ENCODE data around the gene ZCCHC3.
A peak's percentile ranks its signal among the peaks of the same experiment; 100 is the strongest.

Gene ZCCHC3

GRCh38 chr20:284172-284571 is 13.2 kb upstream of the ZCCHC3 start:
- no peak for DNase-seq (ENCODE audit: low spot score)

DNA sequence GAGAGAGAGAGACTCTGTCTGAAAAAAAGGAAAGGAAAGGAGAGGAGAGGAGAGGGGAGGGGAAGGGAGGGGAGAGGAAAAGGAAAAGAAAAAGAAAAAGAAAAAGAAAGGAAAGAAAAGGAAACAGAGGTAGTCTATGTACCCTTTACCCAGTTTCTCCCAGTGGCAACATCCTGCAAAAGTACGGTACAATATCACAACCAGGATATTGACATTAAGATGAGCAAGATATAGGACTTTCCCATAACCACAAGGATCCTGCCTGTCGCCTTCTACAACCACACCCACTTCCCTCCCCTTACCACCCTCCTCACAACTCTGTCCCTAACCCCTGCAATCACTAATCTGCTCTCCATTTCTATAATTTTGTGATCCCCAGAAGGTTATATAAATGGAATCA is 10.9 kb upstream of the ZCCHC3 start:
- no peak for DNase-seq (ENCODE audit: low spot score)

DNA sequence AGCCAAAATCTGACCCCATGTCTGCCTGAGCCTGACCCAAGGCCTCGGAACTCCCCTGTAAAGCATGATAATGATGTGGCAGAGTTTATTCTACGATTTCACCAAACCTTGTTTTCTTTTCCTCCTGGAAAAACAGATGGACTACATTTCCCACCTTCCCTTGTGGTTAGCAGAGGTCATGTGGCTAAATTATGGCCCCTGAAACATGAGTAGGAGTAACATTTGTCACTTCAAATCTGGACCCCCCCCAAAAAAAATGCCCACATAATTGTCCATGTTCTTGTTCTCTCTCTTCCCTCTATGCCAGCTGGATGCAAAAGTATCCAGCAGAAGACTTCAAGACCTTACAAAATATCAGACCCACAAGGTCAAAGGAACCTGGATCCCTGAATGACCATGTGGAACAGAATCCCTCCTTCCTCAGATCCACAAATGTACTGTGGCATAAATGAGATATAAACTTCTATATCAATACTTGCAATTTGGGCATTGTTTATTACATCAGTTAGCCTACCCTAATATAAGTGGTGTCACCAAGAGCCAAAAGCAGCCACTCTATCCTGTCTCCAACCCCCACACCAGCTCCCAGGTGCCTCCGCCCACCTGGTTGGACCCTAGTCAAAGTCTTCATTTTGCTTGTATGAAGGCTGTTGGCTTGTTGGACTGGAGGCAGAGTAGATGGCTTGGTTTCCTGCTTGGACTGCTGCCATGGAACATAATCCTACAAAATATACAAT is 8.2 kb upstream of the ZCCHC3 start:
- DNase-seq (ENCODE audit: low spot score), result no peak

GRCh38 chr20:289693-290083 is 7.7 kb upstream of the ZCCHC3 start:
- DNase-seq (ENCODE audit: low spot score), result no peak

DNA sequence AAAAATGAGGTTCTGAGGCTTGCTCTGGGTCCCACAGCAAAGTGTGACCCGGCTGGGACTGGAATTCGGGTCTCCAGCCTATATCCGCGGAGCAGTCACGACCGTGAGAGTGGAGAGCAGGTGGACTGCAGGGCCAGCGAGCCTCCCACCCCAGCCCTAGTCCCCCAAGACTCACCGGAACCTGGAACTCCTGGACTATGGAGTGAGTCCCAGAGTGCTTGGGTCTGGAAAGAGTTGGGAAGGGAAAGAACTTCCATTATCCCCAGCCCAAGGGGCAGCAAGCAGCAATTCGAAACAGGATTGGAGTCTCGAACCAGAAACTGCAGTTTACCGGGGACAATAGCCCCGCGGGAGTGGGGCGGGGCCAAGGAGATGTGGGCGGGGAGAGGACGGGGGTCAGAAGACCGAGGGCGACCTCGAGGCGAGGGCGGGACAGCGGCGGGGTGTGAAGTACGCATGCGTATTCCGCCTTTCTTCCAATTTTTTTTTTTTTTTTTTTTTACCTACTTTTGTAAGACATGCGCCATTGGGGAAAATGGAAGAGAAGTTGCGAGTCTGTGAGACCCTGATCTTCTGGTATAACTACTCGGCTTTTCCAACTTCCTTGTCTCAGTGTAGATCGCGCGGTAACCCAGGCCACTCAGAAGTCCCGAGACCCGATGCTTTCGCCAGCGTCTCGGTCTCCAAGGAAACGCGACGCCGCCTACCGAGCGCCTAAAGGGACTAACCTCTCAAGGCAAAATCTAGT is 7.1 kb upstream of the ZCCHC3 start, which contains the start of gene C20orf96:
TSS of gene C20orf96 (minus strand) at position 667 of the 748 bp plus-strand sequence. CDS start at position 527, 140 bp downstream.
- DNase-seq (ENCODE audit: low spot score), result peak; percentile 84

- no peak for DNase-seq (ENCODE audit: low spot score)
These were observed 2.8 kb upstream of the ZCCHC3 start for GRCh38 chr20:294602-295001.

DNA sequence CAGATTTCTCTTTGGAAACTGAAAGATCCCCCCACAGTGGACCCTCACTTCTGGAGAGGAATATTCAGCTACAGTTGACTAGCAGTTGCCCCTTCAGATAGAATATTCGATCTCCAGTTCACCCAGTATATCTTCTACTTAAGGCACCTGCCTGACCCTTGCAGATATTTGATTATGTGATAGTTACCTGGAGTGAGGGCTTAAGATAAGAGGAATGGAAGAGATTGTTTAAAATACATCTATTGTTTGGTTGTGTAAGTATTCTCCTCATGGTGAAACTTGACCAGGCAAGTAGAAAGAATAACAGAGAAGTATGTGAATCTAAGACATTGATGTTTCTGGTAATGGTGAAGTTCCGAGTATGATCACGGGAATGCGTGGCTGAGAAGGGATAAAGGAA is 1.6 kb upstream of the ZCCHC3 start:
- DNase-seq (ENCODE audit: low spot score), result no peak

DNA sequence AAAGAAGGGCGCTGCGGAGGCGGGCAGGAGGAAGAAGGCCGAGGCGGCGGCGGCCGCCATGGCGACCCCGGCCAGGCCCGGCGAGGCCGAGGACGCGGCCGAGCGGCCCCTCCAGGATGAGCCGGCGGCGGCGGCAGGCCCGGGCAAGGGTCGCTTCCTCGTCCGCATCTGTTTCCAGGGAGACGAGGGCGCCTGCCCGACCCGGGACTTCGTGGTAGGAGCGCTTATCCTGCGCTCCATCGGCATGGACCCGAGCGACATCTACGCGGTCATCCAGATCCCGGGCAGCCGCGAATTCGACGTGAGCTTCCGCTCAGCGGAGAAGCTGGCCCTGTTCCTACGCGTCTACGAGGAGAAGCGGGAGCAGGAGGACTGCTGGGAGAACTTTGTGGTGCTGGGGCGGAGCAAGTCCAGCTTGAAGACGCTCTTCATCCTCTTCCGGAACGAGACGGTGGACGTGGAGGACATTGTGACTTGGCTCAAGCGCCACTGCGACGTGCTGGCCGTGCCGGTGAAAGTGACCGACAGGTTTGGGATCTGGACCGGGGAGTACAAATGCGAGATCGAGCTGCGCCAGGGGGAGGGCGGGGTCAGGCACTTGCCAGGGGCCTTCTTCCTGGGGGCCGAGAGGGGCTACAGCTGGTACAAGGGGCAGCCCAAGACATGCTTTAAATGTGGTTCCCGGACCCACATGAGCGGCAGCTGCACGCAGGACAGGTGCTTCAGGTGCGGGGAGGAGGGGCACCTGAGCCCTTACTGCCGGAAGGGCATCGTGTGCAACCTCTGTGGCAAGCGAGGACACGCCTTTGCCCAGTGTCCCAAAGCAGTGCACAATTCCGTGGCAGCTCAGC is 780 bp downstream of the ZCCHC3 start:
- DNase-seq (ENCODE audit: low spot score), result peak; percentile 50

- DNase-seq (ENCODE audit: low spot score), result no peak
These were observed 1.5 kb downstream of the ZCCHC3 start for GRCh38 chr20:298776-299391.

GRCh38 chr20:300345-300990 is 3.1 kb downstream of the ZCCHC3 start:
- DNase-seq (ENCODE audit: low spot score), result no peak

DNA sequence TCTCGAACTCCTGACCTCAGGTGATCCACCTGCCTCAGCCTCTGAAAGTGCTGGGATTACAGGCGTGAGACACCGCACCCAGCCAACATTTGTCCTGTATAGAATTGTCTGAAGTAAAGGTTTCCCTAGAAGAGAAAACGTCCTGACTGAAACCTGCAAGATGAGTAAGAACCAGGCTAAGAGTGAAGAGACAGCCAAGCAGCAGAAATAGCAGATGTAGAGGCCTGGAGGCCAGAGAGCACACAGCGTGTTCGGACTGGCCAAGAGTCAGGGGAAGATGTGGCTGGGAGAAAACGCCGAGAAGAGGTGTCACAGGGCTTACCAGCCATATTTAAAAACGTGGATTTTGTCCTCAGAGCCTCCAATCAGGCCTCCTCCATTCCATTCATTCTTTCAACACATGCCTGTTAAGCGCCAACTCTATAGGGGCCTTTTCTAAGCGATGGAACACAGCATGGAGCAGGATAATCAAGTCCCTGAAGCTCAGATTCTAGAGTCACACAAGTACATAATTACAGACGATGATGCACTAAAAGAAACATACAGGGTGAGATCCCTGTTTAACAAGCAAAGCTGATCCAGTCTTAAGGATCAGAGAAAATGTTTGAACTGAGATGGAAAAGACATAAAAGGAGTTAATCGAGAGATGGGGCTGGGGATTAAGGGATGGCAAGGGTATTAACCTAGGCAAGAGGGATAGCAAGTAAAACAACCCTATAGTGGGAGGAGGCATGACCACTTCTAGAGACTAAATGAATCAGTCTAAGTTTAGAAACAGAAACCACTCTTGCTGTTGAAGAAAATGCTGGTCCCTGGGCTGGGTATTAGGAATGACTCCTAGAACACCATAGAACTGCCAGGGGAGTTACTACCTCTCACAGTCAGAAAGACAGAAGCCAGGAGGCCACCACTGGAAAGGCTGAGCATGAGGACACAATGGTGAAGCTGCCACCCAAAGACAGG is 4.8 kb downstream of the ZCCHC3 start:
- DNase-seq (ENCODE audit: low spot score), result no peak

DNA sequence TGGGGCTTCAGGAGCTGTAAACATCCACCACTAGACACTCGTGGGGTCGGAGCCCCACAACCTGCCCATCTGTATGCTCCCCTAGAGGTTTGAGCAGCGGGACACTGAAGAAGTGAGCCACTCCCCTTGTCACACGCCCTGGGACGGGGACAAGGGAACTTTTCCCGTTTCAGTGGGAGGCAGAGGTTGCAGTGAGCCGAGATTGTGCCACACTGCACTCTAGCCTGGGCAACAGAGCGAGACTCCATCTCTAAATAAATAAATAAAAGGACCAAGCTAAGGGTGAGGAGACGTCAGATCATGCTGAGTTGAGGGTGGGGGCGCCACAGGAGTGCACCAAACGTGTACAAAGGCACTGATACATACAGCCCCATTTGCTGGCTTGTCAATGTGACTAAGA is 8.4 kb downstream of the ZCCHC3 start:
- DNase-seq (ENCODE audit: low spot score), result no peak

DNA sequence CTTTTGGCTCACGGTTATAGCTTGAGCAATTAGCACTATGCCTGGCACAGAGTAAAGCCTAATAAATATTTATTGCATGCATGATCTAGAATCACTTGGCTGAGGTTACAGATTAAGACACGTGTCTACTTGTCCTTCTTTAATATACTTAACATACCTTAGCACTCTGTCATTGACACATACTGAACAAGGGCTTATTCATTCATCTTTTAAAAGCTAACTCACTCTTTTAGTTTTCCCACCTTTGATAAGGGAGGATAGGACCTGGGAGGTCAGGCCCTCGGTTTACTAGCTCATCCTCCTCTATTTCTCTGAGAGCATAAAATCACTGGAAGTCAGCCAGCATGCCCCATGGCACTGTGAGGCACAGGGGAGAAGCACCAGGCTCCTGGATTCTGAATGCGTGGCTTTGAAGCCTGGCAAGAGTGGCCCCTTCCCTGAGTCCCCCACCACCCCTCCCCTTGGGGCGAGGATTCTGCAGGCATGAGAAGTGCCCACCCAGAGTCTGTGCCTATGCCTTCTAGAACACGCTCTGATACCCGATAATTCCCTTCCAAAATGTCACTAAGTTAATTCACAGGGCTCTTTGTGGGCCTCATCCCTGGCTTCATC is 11.2 kb downstream of the ZCCHC3 start:
- DNase-seq (ENCODE audit: low spot score), result no peak

DNA sequence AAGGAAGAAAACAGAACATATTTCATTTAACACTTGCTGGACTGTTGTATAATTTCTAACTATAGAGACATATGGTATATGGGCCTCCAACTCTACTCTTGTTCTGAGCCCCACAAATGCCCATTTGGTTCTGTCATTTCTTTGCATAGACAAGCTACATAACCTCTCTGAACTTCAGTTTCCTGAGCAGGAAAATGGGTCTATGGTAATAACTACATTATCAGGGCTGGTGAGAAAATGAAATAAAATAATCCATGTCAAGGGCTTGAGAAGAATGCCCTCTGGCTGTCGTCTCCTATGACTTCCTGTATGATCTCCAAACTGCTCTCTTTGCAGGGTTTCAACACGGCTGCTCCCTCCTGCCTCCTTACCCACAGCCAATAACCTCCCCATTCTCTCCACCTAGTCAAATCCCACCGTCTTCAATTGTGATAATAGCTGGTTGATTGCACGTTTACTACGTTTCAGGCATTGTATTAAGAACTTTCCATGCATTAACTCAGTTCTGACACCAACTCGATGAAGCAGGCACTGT is 12.0 kb downstream of the ZCCHC3 start:
- DNase-seq (ENCODE audit: low spot score), result no peak

- peak; percentile 67 for DNase-seq (ENCODE audit: low spot score)
These were observed 12.7 kb downstream of the ZCCHC3 start for GRCh38 chr20:309841-310644.

GRCh38 chr20:310645-311044 is 13.3 kb downstream of the ZCCHC3 start:
- DNase-seq (ENCODE audit: low spot score), result no peak

DNA sequence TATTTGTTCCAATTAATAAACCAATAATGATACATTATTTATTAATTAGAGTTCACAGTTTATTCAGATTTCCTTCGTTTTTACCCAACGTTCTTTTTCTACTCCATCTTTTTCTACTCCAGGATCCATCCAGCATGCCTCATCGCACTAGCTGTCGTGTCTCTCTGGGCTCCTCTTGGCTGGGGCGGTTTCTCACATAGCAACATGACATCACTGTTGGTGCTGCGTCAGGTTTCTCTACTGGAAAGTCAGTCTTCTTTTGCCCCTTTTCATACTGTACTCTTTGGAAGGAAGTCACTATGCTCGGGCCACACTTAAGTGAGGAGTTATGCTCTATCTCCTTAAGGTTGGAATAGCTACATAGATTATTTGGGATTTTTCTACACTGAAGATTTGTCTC is 14.2 kb downstream of the ZCCHC3 start:
- DNase-seq (ENCODE audit: low spot score), result no peak

GRCh38 chr20:312067-312466 is 14.7 kb downstream of the ZCCHC3 start:
- no peak for DNase-seq (ENCODE audit: low spot score)

- DNase-seq (ENCODE audit: low spot score), result no peak
These were observed 15.5 kb downstream of the ZCCHC3 start for GRCh38 chr20:312866-313265.
